Left ventricle myocardium superior (tissue), 1 donor: Measurements from ENCODE around the gene TTC39B. TPM values are rescaled to one million over a fixed set of nuclear protein-coding genes. Genes with fewer than 3 reads are reported as not detected.
"Not testable (repeated sequence)": the region's sequence is repeated elsewhere in the genome, so short reads cannot be mapped to it uniquely, and the experiment has no call there.

Experiments used
- ATAC-seq: fragments of 200-7000 bp; cut with Tn5 transposase; one replicate; pipeline ENCODE4 v1.9.1; 2020; ENCODE audit warnings: mild to moderate bottlenecking, moderate library complexity
- DNase-seq: peaks from one replicate; pipeline ENCODE4 v3.0.0-alpha.2; 2020
- intact Hi-C: fragments of 100-400 bp; cut with micrococcal nuclease; formaldehyde crosslinking; loops from one replicate; pipeline ENCODE4 v1.11.0; 2022
- total RNA-seq: library from RNA; stranded (reverse); fragmentation: NEBNext Ultra II Directional; extraction: Animal tissue kit (Norgen Biotek cat#: 25700); gene quantifications from one replicate; pipeline ENCODE4 v1.2.1, GENCODE V29; 2021
- donor health status: DM: no; HTN: yes; CAD: no; lungs with severe emphysema.

TTC39B gene
- total RNA-seq, 1 donor from 2014 or later = 1.4 TPM

DNA sequence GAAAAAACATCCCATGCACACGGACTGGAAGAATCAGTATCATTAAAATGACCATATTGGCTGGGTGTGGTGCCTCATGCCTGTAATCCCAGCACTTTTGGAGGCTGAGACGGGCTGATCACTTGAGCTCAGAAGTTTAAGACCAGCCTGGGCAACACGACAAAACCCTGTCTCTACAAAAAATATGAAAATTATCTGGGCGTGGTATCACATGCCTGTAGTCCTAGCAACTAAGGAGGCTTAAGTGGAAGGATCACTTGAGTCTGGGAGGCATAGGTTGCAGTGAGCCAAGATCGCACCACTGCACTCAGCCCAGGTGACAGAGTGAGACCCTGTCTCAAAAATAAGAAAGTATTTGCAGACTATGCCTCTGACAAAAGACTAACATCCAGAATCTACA is 68.4 kb downstream of the TTC39B start:
- DNase-seq = no peak

GRCh38 chr9:15235658-15236057 is 71.4 kb downstream of the TTC39B start:
- intact Hi-C loops = no loop called here
- DNase-seq (no peak), ATAC-seq (no peak)

More for the DNA sequence above, 68.4 kb downstream of the TTC39B start:
- intact Hi-C loops = no loop called here
- no peak for ATAC-seq

- ATAC-seq, intact Hi-C loops, DNase-seq: not testable (repeated sequence)
These were observed 73.0 kb downstream of the TTC39B start for GRCh38 chr9:15233941-15234490.

DNA sequence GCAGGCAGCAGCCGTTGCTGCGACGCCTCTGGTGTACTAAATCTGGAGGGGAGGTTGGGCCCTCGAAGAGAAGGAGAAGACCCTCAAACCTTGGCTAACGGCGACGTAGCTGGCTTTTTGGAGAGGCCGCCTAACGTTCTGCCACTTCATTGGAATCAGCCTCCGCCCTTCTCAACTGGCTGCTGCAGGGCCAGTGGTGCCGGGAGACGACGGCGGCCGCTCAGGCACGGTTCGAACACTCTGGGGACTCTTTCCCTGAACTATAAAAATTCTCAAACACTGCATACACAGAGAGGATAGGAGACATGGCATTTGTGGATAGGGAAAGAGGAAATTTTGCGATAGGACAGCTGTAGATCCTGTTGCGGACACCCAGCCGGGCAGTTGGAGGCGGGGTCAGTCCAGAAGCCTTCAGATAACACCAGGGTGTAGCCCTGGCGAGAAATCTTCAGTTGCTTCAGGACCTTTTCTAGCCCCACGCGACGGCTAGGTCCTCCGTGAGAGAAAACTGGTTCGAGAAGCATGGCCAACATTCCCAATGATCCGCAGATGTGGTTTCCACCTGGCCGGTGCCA is 74.2 kb downstream of the TTC39B start:
- intact Hi-C loops, DNase-seq, ATAC-seq: not testable (repeated sequence)

- intact Hi-C loops = no loop called here
- DNase-seq (no peak), ATAC-seq (no peak)
These were observed 75.0 kb downstream of the TTC39B start for GRCh38 chr9:15231788-15232635.

DNA sequence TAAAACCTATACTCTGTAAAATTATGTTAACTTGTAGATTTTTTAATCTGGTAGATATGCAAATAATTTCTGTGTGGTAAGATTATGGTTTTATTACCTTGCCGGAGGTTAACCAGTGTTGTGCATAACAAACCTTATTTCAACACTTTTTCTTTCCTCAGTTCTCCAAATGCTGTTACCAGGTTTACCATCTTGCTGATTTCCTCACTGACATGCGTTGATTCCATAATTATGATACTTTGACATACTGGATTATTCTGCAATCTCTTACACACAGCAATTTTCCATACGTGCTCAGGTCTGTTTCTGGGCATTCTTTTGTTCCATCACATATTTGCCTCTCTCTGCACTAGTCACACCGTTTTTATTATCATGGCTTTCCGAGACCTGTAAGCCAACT is 77.6 kb downstream of the TTC39B start:
- intact Hi-C loops = no loop called here
- DNase-seq (no peak), ATAC-seq (no peak)

DNA sequence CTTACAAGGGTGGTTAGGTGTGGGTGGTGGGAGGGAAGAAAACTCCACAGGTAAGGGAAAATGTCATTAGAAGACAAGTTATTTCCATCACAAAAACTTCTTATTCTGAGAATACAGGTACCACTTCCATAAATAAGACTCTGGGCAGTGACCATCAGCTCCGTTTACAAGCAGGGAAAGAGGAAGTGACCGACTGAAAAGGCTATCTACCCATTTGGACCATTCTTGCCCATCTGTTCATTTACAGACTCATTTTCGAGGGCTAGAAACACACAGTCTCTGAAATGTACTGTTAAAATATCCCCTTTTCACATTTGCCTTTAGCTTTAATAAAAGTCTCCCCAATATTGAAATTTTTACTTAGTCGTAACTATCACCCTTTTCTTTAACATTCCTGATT is 79.5 kb downstream of the TTC39B start:
- no peak for DNase-seq
- intact Hi-C loops = no loop called here
- no peak for ATAC-seq

- intact Hi-C loops = no loop called here
- DNase-seq (no peak), ATAC-seq (no peak)
These were observed 81.4 kb downstream of the TTC39B start for GRCh38 chr9:15225564-15226126.

DNA sequence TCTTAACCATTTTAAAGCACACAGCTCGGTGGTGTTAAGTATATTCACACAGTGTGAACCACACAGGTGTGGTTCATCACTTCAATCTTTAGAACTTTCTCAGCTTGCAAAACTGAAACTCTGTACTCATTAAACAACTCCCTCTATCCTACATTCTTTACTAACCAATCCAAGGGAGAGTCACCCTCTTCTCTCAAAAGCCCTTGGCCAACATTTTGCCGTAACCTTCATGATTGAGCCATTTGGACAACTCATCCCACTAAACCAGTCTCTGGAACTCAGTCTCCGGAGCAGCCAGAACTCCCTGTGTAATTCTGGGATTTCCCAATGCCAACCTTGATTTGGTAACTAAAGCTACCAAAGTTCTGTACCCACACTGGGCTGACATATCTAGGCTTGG is 84.7 kb downstream of the TTC39B start:
- DNase-seq = no peak
- intact Hi-C loops = no loop called here
- ATAC-seq = no peak

GRCh38 chr9:15221746-15222145 is 85.3 kb downstream of the TTC39B start:
- intact Hi-C loops = no loop called here
- ATAC-seq = no peak
- no peak for DNase-seq

DNA sequence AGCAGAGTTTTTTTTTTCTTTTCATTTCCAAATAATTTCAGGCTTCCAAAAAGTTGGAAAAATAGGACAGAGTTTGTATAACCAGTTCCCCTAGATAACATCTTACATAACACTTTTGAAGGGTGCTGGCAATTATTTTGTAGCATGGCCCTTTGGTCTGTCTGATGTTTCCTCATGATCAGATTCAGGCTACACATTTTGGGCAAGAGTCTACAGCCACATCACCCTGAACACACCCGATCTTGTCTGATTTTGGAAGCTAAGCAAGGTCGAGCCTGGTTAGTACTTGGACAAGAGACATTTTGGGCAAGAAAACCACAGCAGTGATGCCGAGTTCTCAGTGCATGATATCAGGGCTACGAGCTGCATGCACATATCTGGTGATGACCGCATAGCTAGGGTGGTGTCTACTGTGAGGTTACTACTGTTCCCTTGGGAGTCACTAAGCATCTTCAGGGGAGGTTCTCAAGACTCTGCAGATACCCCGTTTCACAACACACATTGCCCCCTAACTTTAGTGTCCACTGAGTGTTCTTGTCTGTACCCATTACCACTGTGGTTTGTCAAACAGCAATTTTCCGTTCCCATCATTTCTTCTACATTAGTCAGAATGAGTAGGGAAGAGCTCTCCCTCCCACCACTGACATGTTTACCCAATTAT is 86.2 kb downstream of the TTC39B start:
- intact Hi-C loops = no loop called here
- peak; percentile 51 for ATAC-seq
- DNase-seq = no peak

- ATAC-seq (no peak), DNase-seq (no peak)
- intact Hi-C loops = loop anchor here (10.0 kb wide), 1 partner anchor 385 kb away; no protein-coding TSS in a partner anchor
These were observed 87.5 kb downstream of the TTC39B start for GRCh38 chr9:15219546-15219945.

DNA sequence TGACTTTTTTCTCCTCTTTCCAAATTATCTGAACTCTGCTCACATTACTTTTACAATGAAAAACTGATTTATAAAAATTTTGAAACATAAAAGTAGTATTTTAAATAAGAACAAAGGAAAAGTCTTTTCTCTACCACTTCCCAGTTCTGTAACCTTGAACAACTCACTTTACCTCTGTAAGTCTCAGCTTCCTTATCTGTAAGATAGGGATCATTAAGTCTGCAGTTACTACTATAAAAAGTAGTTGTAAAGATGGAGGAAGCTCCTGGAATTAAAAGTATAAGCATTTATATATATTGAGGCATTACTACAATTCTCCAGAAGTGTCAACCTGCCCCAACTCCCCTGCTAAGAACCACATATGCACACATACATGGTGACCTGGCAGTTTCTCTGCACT is 88.0 kb downstream of the TTC39B start:
- intact Hi-C loops = loop anchor here (10.0 kb wide), 1 partner anchor 386 kb away; no protein-coding TSS in a partner anchor
- DNase-seq (no peak), ATAC-seq (no peak)

DNA sequence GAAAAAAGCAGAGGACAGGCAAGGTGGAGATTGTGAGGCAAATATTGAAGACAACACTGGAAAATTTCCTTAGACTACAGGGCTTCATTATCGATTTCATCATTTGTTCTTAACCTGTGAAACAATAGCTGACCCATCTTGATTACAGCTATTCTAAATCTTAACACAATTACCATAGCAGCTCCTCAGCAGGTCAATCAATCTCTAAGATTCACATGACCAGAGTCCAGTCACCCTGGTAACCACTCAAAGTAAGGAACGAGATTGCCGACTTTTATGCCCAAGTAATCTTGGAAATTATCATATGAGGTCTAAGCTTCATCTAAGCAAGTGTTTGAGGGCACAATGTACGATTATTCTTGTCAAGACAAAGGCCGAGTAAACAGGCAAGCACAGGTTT is 93.8 kb downstream of the TTC39B start:
- intact Hi-C loops = loop anchor here (10.0 kb wide), 1 partner anchor 392 kb away; no protein-coding TSS in a partner anchor
- DNase-seq (no peak), ATAC-seq (no peak)

DNA sequence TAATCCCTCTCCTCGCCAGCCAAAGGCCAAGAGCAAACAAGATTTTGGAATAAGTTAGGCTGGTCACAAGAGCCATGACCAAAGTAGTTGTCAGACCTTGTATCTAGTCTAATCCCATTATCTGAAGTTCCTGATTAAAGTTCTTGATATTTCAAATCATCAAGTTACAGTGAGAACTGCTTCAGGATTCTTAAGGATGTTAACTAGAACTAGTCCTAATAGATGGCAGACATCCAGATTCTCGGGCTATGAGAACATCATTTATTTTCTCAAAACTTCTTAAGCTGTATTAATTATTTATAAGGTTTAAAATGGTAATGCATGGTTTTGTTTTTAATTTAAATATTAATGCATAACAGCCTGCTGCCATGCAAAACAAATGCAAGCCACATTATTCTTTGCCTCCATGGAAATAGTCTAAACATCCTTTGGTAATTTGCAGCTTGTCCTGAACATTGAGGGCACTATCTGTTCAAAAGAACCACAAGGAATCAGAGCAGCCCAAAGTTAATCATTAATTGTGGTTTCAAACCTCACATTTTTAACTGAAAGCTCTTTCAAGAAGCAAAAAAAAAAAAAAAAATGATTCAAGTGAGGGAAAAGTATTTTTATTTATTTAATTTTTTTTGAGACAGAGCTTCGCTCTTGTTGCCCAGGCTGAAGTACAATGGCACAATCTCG is 95.1 kb downstream of the TTC39B start:
- intact Hi-C loops = loop anchor here (10.0 kb wide), 1 partner anchor 393 kb away; no protein-coding TSS in a partner anchor
- ATAC-seq (no peak), DNase-seq (no peak)

DNA sequence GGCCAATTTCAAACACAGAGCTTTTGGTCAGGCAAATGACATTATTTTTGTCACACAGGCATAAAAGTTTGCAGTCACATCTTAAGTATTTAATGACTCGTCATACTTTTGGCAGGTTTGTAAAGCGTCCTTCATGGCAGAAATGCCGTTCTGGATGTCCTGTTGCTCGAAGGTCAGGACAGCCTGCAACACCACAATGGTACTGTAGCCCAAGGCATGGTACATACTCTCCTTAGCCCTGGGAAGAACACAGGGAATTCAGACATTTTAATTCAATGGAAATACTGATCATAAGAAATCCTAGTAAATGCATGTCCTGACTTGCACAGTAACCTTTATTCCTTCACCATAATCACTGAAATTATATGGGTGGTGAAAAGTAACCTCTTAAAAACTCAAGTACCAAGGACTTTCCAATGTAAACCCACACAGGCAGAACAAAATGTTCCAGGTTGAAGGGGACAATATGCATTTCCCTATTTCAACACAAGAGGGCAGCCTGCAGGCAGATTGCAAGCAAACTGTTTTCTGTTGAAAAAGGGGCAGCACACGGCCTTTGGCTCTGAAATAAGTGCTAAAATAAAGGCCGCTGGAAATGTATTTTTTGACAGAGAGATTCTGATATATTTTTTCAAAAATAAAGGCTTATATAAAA is 95.7 kb downstream of the TTC39B start:
- DNase-seq (no peak), ATAC-seq (peak; percentile 75)
- intact Hi-C loops = loop anchor here (10.0 kb wide), 1 partner anchor 394 kb away; no protein-coding TSS in a partner anchor

DNA sequence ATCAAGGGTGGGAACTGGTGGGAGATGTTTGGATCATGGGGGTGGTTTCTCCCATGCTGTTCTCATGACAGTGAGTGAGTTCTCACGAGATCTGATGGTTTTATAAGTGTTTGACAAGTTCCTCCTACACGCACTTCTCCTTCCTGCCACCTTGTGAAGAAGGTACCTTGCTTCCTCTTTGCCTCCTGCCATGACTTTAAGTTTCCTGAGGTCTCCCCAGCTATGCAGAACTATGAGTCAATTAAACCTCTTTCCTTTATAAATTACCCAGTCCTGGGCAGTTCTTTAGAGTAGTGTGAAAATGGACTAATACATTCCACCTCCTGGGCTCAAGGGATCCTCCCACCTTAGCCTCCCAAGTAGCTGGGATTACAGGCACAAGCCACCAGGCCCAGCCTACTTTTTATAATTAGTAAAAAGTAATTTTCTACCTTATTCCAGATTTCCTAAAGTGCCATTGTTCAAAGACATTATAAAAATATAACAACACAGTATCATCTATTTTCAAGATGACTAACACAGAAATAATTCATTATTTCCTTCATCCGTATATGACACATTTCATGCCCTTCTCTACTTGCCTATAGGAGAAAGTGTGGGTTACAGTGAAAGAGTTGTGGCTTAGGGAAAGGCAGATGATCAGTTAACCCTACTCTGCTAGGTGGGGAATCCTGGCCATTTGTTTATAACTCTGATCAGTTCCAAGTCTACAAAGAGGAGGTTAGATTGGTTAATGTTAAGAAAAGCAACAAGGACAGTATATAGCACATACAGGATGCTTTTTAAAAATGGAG is 99.9 kb downstream of the TTC39B start:
- no peak for DNase-seq
- intact Hi-C loops = no loop called here
- no peak for ATAC-seq
